ENCODE data around the gene NGB.

The NGB gene

GRCh38 chr14:77306851-77307496, 36.0 kb upstream of the NGB start:
- TF ChIP-seq CTCF (conservative IDR thresholded peaks at IDR 0.05; ENCODE audit: low read length): no peak
- no peak for TF ChIP-seq EZH2phosphoT487 (IDR thresholded peaks at IDR 0.05; ENCODE audit: borderline replicate concordance)
- Histone ChIP-seq H3K4me1 (ENCODE audit: insufficient read depth, low read length, poor library complexity, severe bottlenecking) (peaks cover 4% of the 10 kb centered on the region), H2AFZ (ENCODE audit: low read length) (no peak overlapping the region), H3K9ac (ENCODE audit: low read depth, low read length, poor library complexity, severe bottlenecking) (no peak overlapping the region), H3K9me3 (ENCODE audit: insufficient read depth, low read depth, low read length) (no peaks in the 10 kb centered on the region), H3K36me3 (ENCODE audit: insufficient read depth, low read length) (peaks cover 32% of the 10 kb centered on the region), H3F3A (ENCODE audit: low read depth) (no peaks in the 10 kb centered on the region), H3K9me2 (replicated peaks; ENCODE audit: low read depth, low read length) (no peaks in the 10 kb centered on the region), H3K4me2 (ENCODE audit: low read depth, low read length, poor library complexity, severe bottlenecking) (no peak overlapping the region), H3K27me3 (ENCODE audit: insufficient read depth, low read length, poor library complexity, severe bottlenecking) (no peaks in the 10 kb centered on the region), H3K4me3 (ENCODE audit: low read length, poor library complexity, severe bottlenecking) (no peak overlapping the region), H4K20me1 (ENCODE audit: insufficient read depth, low read length, poor library complexity, severe bottlenecking) (no peaks in the 10 kb centered on the region), H3K79me2 (ENCODE audit: insufficient read depth, low read length) (no peaks in the 10 kb centered on the region)

- H3K9me3 ChIP-seq (ENCODE audit: insufficient read depth, low read depth, low read length): no peaks in the 10 kb centered on the region
- H3K9ac ChIP-seq (ENCODE audit: low read depth, low read length, poor library complexity, severe bottlenecking): no peak overlapping the region
- peaks cover 4% of the 10 kb centered on the region for H3K4me1 ChIP-seq (ENCODE audit: insufficient read depth, low read length, poor library complexity, severe bottlenecking)
- H3K79me2 ChIP-seq (ENCODE audit: insufficient read depth, low read length): no peaks in the 10 kb centered on the region
- H3K9me2 ChIP-seq (replicated peaks; ENCODE audit: low read depth, low read length): no peaks in the 10 kb centered on the region
- H3K4me2 ChIP-seq (ENCODE audit: low read depth, low read length, poor library complexity, severe bottlenecking): no peak overlapping the region
- H3K36me3 ChIP-seq (ENCODE audit: insufficient read depth, low read length): peaks cover 28% of the 10 kb centered on the region
- no peak overlapping the region for H3K4me3 ChIP-seq (ENCODE audit: low read length, poor library complexity, severe bottlenecking)
- no peak overlapping the region for H2AFZ ChIP-seq (ENCODE audit: low read length)
- H3K27me3 ChIP-seq (ENCODE audit: insufficient read depth, low read length, poor library complexity, severe bottlenecking): no peaks in the 10 kb centered on the region
- no peaks in the 10 kb centered on the region for H4K20me1 ChIP-seq (ENCODE audit: insufficient read depth, low read length, poor library complexity, severe bottlenecking)
- TF ChIP-seq EZH2phosphoT487 (IDR thresholded peaks at IDR 0.05; ENCODE audit: borderline replicate concordance) (no peak), CTCF (conservative IDR thresholded peaks at IDR 0.05; ENCODE audit: low read length) (no peak)
- H3F3A ChIP-seq (ENCODE audit: low read depth): no peaks in the 10 kb centered on the region
Measured at GRCh38 chr14:77306416-77306815, 35.4 kb upstream of the NGB start.

- no peaks in the 10 kb centered on the region for H3K9me2 ChIP-seq (replicated peaks; ENCODE audit: low read depth, low read length)
- peaks cover 27% of the 10 kb centered on the region; the same call in 1 of the 2 replicates for H3K36me3 ChIP-seq (ENCODE audit: insufficient read depth, low read length)
- no peaks in the 10 kb centered on the region for H3K27me3 ChIP-seq (ENCODE audit: insufficient read depth, low read length, poor library complexity, severe bottlenecking)
- no peak overlapping the region for H2AFZ ChIP-seq (ENCODE audit: low read length)
- H3K4me2 ChIP-seq (ENCODE audit: low read depth, low read length, poor library complexity, severe bottlenecking): no peak overlapping the region
- H3K4me3 ChIP-seq (ENCODE audit: low read length, poor library complexity, severe bottlenecking): no peak overlapping the region
- H3K9ac ChIP-seq (ENCODE audit: low read depth, low read length, poor library complexity, severe bottlenecking): no peak overlapping the region
- H3F3A ChIP-seq (ENCODE audit: low read depth): no peaks in the 10 kb centered on the region
- TF ChIP-seq CTCF (conservative IDR thresholded peaks at IDR 0.05; ENCODE audit: low read length) (no peak), EZH2phosphoT487 (IDR thresholded peaks at IDR 0.05; ENCODE audit: borderline replicate concordance) (no peak)
- no peaks in the 10 kb centered on the region for H3K9me3 ChIP-seq (ENCODE audit: insufficient read depth, low read depth, low read length)
- no peaks in the 10 kb centered on the region for H3K79me2 ChIP-seq (ENCODE audit: insufficient read depth, low read length)
- peaks cover 4% of the 10 kb centered on the region for H3K4me1 ChIP-seq (ENCODE audit: insufficient read depth, low read length, poor library complexity, severe bottlenecking)
- H4K20me1 ChIP-seq (ENCODE audit: insufficient read depth, low read length, poor library complexity, severe bottlenecking): no peaks in the 10 kb centered on the region
Measured at GRCh38 chr14:77305696-77306095, 34.7 kb upstream of the NGB start.

All from Loucy (cell line).